OCI-LY7 (cell line): Measurements from ENCODE around the gene RANBP9.

ENCODE experiments used
- CTCF ChIP-seq: fragments of 200-600 bp; sonication (generic); conservative IDR thresholded peaks from 2 replicates; pipeline ENCODE4 v1.5.1; 2014; ENCODE audit warnings: mild to moderate bottlenecking, antibody characterized with exemption, low read length, moderate library complexity, mixed read lengths
- EZH2phosphoT487 ChIP-seq: fragments of 200-600 bp; sonication (generic); IDR thresholded peaks from 2 replicates; pipeline ENCODE4 v1.6.1; 2018; ENCODE audit warnings: low read depth, borderline replicate concordance, mild to moderate bottlenecking, mixed run types, antibody characterized with exemption, low read length, moderate library complexity, mixed read lengths

GRCh38 chr6:13680448-13680968, 31.1 kb downstream of the RANBP9 start:
- TF ChIP-seq CTCF (no peak), EZH2phosphoT487 (no peak)
